GM19455 (cell line): ENCODE results near the gene EPB41L4A.
"Not testable (repeated sequence)": the region's sequence is repeated elsewhere in the genome, so short reads cannot be mapped to it uniquely, and the experiment has no call there.

ENCODE experiments used
- ATAC-seq: cut with Tn5 transposase; IDR thresholded peaks from one replicate; pipeline ENCODE4 v1.9.1; 2021; ENCODE audit not compliant: unreplicated experiment

The EPB41L4A gene

DNA sequence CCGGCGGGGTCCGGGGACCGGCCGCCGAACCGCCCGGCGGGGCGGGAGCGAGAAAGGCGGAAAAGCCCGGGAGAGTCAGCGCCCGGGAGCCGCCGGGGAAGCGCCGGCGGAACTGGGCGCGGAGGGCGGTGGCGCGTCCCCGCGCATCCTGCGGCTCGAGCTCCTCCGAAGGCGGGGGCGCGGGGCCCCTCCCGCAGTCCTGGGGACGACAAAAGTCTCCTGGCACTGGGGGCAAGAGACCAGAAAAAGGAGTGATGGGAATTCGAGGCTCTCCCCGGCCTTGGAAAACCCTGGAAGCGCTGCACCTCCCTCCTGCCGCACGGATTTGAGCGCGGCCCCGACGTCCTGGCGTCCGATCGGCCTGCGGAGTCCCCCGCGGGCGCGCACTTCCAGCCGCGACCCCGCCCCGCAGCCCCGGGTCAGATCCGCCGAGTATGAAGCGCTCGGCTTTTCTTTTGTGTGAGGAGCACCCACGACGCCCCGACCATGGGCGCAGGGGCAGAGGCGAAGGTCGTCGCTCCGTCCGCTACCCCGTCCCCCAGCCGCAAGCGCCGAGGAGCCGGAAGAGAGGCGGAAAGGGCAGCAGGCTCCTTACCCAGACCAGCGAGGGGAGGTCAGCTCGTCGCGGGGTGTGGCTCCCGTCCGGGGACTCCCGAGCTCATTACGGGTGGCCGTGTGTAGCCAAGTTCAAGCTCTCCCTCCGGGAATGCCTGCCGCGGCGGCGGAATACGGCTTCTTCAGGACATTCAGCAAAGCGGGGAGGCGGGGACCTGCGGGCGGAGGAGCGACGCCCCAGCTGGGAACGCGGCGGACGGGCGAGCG lies at the start of gene EPB41L4A:
TSS of gene EPB41L4A (minus strand) at position 114 of the 822 bp plus-strand sequence. CDS start 238 bp downstream, outside the sequence.
- ATAC-seq: peak; percentile 15

DNA sequence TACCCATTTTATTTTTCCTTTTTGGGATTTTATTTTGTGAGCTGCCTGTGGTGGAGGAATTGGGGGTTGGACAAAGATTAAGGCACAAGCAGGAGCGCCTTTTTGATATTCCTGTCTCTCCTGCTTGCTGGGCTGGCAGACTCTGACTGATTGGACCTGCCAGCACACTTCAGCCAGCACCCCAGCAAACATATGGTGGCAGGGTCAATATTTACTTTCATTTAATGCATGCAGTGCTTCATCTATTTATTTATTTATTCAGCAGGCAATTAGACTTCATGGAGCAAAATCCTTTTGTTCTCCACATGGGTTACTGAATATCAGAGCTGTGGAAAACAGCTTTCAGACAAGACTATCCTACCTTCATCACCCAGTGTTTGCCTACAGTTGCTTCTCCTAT lies 48.4 kb upstream of the EPB41L4A start:
- no peak for ATAC-seq

DNA sequence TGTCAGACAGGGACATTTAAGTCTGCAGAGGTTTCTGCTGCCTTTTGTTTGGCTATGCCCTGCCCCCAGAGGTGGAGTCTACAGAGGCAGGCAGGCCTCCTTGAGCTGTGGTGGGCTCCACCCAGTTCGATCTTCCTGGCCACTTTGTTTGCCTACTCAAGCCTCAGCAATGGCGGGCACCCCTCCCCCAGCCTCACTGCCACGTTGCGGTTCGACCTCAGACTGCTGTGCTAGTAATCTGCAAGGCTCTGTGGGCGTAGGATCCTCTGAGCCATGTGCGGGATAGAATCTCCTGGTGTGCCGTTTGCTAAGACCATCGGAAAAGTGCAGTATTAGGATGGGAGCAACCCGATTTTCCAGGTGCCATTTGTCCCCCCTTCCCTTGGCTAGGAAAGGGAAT lies 47.2 kb upstream of the EPB41L4A start:
- not testable (repeated sequence) for ATAC-seq

DNA sequence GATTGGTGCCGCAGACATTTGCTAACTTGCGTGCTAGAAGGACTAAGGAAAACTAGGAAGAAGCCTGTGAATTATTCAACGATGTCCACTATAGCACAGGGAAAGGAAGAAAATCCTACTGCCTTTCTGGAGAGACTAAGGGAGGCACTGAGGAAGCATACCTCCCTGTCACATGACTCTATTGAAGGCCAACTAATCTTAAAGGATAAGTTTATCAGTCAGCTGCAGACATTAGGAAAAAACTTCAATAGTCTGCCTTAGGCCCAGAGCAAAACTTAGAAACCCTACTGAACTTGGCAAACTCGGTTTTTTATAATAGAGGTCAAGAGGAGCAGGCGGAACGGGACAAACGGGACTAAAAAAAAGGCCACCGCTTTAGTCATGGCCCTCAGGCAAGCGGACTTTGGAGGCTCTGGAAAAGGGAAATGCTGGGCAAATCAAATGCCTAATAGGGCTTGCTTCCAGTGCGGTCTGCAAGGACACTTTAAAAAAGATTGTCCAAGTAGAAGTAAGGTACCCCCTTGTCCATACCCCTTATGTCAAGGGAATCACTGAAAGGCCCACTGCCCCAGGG lies 28.2 kb upstream of the EPB41L4A start:
- not testable (repeated sequence) for ATAC-seq

DNA sequence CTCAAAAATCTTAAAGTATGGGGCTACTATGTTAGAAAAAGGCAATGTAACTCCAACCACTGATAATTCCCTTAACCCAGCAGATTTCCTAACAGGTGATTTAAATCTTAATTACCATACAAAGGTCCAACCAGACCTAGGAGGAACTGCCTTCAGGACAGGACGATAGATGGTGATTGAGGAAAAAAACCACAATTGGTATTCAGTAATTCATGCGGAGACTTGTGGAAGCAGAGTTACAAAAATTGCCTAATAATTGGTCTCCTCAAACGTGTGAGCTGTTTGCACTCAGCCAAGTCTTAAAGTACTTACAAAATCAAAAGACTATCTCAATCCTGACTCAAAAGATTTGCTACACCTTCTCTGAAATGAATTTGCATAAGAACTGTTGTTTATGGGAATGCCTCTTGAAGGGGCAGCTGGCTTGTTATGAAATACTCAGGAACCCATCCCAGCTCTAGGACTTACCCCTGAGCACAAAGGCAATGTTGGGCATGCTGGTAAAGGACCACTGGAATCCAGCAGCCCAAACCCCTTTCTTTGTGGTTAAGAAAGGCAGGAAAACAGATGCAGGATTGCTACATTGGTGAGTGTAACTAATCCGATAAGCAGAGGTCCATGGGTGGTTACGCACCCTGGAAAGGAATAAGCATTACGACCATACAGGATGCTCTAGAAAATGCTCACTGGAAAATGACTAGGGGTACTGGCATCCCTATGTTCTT lies 26.7 kb upstream of the EPB41L4A start:
- no peak for ATAC-seq

DNA sequence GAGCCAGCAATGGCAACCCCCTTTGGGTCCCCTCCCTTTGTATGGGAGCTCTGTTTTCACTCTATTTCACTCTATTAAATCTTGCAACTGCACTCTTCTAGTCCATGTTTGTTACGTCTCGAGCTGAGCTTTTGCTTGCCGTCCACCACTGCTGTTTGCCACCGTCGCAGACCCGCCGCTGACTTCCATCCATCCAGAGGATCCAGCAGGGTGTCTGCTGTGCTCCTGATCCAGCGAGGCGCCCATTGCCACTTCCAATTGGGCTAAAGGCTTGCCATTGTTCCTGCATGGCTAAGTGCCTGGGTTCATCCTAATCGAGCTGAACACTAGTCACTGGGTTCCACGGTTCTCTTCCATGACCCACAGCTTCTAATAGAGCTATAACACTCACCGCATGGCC lies 24.9 kb upstream of the EPB41L4A start:
- ATAC-seq: not testable (repeated sequence)

DNA sequence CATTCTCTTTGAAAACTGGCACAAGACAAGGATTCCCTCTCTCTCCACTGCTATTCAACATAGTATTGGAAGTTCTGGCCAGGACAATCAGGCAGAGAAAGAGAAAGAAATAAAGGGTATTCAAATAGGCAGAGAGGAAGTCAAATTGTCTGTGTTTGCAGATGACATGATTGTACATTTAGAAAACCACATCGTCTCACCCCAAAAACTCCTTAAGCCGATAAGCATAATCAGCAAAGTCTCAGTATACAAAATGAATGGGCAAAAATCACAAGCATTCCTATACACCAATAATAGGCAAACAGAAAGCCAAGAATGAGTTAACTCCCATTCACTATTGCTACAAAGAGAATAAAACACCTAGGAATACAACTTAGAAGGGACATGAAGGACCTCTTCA lies 21.0 kb upstream of the EPB41L4A start:
- ATAC-seq: no peak

DNA sequence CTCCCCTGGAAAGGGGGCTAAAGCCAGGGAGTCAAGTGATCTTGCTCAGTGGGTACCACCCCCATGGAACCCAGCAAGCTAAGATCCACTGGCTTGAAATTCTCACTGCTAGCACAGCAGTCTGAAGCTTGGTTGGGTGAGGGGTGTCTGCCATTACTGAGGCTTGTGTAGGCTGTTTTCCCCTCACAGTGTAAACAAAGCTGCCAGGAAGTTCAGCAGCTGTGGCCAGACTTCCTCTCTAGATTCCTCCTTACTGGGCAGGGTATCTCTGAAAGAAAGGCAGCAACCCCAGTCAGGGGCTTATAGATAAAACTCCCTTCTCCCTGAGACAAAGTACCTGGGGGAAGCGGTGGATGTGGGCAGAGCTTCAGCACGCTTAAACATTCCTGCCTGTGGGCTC lies 17.1 kb upstream of the EPB41L4A start:
- ATAC-seq: no peak

DNA sequence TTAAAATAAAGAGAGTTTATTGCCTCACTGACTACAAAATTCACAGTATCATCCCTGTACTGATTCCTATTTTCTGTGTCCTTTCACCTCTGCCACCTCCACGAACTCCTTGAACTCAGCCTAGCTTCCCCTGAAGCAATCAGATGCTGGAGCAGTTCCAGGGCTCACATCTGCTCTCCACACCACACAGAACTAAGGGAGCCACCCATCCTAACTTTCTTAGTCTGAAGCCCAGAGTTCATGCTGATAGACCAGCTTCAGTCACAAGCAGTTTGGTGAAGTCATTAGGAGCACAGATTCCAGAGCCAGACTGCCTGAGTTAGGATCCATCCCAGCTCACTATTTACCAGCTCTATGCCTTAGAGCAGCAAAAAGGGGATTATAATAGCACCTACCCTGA lies 15.6 kb upstream of the EPB41L4A start:
- ATAC-seq: no peak

- not testable (repeated sequence) for ATAC-seq
These were observed 7.1 kb upstream of the EPB41L4A start for GRCh38 chr5:112426202-112426601.

DNA sequence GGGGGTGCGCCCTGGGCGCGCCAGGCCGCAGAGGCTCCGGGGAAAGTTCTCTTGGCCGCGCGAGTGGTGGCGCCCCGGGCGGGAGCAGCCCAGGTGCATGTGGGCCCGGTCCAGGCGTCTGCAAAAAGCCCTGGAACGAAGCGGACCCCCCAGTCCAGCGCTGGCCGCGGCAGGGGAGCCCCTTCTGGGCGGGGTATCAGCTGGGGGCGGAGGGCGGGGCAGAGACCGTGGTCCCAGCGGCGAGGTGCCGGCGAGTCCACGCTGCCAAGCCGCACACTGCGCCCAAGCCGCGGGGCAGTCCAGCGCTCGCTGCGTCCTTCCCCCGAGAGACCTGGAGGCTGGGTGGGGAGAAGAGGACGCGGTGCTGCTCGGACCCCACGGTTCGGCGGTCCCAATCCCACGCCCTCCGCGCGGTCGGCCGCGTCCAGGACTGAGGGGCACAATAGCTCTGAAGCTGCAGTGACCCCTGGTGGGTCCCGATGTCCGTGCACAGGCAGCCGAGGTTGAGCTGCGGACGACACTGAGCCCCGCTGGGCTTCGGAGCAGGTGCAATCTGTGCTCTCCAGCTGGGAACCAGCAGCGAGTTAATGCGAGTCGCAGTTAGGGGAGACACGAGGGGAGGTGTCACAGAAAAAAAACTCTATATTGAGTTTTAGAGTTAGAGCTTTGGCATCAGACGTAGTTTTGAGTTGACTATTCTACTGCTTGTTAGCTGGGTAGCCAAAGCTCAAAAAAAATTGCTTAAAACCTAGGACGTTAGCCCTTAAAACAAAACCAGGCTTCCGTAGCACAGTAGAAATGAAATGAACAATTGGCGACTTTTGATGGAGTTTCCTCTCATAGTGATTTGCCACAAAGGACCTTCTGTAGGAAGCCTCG lies 1.1 kb upstream of the EPB41L4A start:
- ATAC-seq: peak; percentile 79

- ATAC-seq: no peak
These were observed 366 bp downstream of the EPB41L4A start for GRCh38 chr5:112418659-112419163.

GRCh38 chr5:112417931-112418658 lies 982 bp downstream of the EPB41L4A start:
- peak; percentile 46 for ATAC-seq

DNA sequence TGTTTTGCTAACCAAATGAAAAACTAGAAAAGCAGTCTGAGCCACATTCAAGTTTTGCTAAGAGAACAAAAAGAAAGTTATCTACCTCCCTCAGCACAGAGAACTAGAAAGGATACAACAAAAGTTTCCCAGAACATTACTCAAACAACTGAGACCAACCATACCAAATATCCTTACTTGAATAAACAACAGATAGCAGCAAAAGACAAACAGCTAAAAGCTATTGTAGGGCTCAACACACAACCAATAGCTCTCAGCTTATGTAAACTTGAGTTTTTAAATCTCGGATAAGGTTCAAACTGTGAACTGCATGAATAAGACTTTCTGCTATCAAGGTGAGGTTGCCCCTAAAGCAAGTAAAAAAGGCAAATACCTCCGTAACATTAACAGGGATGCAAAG lies 3.5 kb downstream of the EPB41L4A start:
- no peak for ATAC-seq

GRCh38 chr5:112413611-112414010 lies 5.5 kb downstream of the EPB41L4A start:
- no peak for ATAC-seq

GRCh38 chr5:112412346-112412745 lies 6.7 kb downstream of the EPB41L4A start:
- ATAC-seq: no peak

DNA sequence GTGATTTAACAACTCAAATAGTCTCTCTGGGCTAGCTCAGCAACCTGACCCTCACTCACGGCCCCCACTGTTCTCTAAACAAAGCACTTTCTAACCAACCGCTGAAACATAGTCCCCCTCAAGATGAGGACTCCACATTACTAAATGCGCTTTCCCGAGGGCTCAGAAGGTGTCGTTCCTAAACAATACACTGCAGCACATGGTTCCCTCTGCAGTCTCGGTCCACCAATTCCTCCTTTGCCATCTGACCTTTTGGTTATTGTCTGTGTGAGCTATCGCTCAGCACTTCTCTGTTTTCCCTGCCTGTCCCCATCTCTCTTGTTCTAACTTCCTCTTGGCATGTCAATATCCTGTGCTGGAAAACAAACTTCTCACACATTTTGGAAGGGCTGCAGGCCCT lies 7.2 kb downstream of the EPB41L4A start:
- ATAC-seq: no peak

DNA sequence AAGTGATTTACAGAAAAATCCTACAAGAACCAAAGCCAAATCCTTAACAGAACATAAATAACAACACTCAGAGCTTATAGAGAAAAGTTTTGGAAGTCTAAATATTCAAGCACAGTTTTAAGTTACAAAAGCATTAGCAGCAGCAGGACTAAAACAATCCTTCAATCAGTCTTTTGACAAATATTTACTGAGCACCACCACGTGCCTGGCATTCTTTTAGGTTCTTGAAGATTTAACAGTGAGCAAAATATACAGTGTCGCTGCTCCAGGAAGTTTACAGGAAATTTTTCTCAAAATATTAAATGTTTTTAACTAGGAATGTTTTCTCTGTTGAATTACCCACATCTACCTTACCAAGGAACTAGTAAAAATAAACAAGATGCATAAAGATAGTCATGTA lies 11.4 kb downstream of the EPB41L4A start:
- ATAC-seq: no peak

- no peak for ATAC-seq
These were observed 11.8 kb downstream of the EPB41L4A start for GRCh38 chr5:112407240-112407639.

DNA sequence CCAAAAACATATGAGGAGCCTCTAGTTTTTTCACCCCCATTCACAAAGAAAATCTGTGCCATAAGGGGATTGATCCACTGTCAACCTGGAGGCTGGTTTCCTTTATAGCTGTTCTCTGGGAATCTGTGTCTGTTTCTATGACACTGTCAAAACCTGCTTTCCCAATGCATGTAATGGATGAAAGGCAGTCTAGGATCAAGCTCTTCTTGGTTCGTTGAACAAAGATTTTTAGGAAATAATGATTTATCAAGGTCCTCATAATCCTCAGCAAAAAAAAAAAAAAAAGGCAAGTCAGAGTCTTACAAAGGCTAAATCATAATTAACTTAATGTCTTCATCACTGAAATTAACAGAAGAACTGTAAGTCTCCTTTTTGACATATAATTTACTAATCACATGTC lies 16.0 kb downstream of the EPB41L4A start:
- no peak for ATAC-seq
